ENCODE data around the gene MYO15B.

Gene MYO15B

DNA sequence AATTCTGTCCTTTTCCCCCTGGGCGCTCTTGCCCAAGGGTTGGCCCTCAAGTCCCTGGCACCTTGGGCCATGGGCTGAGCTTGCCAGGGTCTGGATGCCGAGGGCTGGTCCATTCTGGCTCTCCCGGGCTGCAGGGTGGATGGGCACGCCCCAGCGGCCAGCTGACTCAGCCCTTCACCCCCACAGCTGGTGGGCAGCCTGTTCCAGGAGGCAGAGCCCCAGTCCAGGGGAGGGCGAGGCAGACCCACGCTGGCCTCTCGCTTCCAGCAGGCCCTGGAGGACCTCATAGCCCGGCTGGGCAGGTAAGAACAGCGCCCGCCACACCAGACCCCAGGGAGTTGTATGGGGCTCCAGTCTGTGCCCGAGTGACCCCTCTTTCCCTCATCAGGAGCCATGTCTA is 15.0 kb downstream of the MYO15B start:
- DNase-seq (ENCODE audit: low read depth in 2 of 2), result no peak

GRCh38 chr17:75603123-75603522 is 15.5 kb downstream of the MYO15B start:
- no peak for DNase-seq (ENCODE audit: low read depth in 2 of 2)

DNA sequence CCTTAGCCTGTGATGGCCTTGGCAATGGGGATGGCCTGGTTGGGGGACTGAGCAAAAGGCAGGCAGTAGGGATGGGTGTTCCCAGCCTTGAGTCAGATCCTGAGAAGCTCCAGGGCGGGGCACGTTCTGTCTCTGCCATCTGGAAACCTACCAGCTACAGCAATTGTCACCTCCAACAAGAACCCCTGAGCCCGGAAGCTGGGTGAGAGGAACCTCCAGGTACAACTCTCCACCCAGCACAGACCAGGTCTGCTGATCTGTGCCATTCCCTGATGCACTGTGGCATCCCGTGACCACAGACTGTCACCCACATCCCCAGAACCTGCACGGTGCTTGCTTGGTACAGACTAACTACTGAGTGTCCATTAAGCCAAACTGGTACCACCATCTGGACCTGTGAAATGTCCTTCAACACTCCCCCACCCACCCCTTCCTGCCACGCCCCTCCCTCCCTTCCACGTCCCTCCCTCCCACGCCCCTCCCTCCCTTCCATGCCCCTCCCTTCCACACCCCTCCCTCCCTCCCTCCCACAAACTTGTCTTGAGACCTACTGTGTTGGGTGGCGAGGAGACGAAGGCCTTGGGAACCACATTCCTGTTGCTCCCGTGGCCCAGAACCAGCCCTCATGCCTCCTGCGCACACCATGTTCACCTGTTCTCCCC is 16.6 kb downstream of the MYO15B start:
- DNase-seq (ENCODE audit: low read depth in 2 of 2), result no peak

GRCh38 chr17:75605790-75606189 is 18.2 kb downstream of the MYO15B start:
- no peak for DNase-seq (ENCODE audit: low read depth in 2 of 2)

GRCh38 chr17:75607086-75607485 is 19.5 kb downstream of the MYO15B start:
- no peak for DNase-seq (ENCODE audit: low read depth in 2 of 2)

- DNase-seq (ENCODE audit: low read depth in 2 of 2), result no peak
Observed at GRCh38 chr17:75610103-75610984, 22.7 kb downstream of the MYO15B start.

- no peak for DNase-seq (ENCODE audit: low read depth in 2 of 2)
Observed at GRCh38 chr17:75611851-75612429, 24.3 kb downstream of the MYO15B start.

GRCh38 chr17:75612906-75613626 is 25.5 kb downstream of the MYO15B start:
- DNase-seq (ENCODE audit: low read depth in 2 of 2), result no peak

GRCh38 chr17:75614006-75614405 is 26.4 kb downstream of the MYO15B start:
- DNase-seq (ENCODE audit: low read depth in 2 of 2), result no peak

GRCh38 chr17:75614556-75615270 is 27.1 kb downstream of the MYO15B start:
- no peak for DNase-seq (ENCODE audit: low read depth in 2 of 2)

DNA sequence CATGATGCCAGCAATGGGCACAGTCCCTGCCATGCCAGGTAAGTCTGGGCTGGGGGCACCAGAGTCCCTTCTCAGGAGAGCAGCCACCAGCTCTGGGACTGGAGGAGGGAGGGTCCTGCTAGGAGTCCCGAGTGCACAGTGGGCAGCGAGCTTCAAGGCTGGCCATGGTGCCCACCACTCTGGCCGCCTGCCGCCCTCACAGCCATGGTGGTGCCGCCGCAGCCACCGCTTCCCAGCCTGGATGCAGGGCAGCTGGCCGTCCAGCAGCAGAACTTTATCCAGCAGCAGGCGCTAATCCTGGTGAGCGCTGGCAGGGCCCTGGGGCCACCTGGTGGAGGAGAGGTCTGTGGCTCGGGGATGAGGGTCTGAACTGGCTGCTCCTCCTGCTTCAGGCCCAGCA is 27.7 kb downstream of the MYO15B start:
- DNase-seq (ENCODE audit: low read depth in 2 of 2), result no peak

- no peak for DNase-seq (ENCODE audit: low read depth in 2 of 2)
Observed at GRCh38 chr17:75616521-75617122, 29.0 kb downstream of the MYO15B start.

DNA sequence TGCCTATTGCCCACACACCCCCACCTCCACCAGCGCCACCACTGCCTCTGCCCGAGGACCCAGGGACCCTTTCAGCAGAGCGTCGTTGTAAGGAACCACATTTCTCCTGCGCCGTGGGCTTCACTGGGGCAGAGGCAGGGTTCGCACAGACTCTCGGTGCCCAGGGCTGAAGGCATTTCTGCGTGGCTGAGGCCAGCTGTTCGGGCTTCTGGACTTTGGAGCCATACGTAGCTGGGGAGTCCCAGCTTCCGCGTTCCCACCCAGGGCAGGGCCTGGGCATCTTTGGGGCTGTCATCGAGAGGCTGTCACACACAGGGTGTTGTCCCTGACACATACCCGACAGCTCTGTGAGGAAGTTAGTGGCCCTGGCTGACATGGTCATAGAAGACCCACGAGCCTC is 29.6 kb downstream of the MYO15B start:
- no peak for DNase-seq (ENCODE audit: low read depth in 2 of 2)

- no peak for DNase-seq (ENCODE audit: low read depth in 2 of 2)
Observed at GRCh38 chr17:75617675-75618074, 30.1 kb downstream of the MYO15B start.

GRCh38 chr17:75619506-75620431 is 32.2 kb downstream of the MYO15B start:
- DNase-seq (ENCODE audit: low read depth in 2 of 2), result no peak

- DNase-seq (ENCODE audit: low read depth in 2 of 2), result no peak
Observed at GRCh38 chr17:75621489-75621888, 33.9 kb downstream of the MYO15B start.

GRCh38 chr17:75622076-75622475 is 34.5 kb downstream of the MYO15B start:
- no peak for DNase-seq (ENCODE audit: low read depth in 2 of 2)

GRCh38 chr17:75622771-75623273 is 35.2 kb downstream of the MYO15B start:
- DNase-seq (ENCODE audit: low read depth in 2 of 2), result no peak

- DNase-seq (ENCODE audit: low read depth in 2 of 2), result no peak
Observed at GRCh38 chr17:75623386-75623785, 35.8 kb downstream of the MYO15B start.

DNA sequence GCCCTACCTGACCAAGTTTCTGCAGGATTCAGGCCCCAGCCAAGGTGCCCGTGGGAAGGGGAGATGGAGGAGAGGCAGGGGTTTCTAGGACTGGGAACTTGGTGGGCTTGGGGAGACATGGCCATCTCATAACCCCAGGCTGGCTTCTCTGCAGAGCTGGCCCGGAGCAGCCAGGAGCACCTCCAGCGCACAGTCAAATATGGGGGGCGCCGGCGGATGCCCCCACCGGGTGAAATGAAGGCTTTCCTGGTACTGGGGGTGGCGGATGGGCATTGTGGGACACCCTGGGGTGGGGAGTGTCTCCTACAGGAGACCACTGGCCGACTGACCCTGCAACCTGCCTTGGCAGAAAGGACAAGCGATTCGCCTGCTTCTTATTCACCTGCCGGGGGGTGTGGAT is 36.4 kb downstream of the MYO15B start:
- no peak for DNase-seq (ENCODE audit: low read depth in 2 of 2)
